ENCODE results near the gene BTBD16. TPM values are rescaled to one million over a fixed set of nuclear protein-coding genes. Genes with fewer than 3 reads are reported as not detected.
A peak's percentile ranks its signal among the peaks of the same experiment; 100 is the strongest.

BTBD16 gene
- polyA plus RNA-seq, 3 donors, result 0.36 to 0.95 (median 0.73) TPM

DNA sequence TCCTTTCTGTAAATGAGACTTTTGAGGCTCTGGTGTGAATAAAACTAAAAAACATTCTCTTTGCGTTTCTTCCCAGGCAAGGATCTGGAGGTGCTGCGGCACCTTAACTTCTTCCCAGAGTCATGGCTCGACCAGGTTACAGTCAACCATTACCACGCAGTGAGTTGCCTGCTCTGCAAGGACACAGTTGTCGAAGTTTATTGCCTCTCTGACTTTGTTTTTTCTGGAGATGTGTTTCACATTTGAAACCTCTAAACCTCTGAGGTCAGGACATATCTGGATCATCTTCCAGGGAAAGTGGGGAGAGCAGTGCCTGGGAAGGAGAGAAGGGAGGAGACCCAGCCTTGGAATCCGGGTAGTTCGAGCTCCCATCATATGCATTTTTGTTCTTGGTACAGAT, 60.0 kb downstream of the BTBD16 start:
- DNase-seq (ENCODE audit: extremely low read depth in 1 of 11, low read depth in 9 of 11, low spot score in 4 of 11), result no peak

DNA sequence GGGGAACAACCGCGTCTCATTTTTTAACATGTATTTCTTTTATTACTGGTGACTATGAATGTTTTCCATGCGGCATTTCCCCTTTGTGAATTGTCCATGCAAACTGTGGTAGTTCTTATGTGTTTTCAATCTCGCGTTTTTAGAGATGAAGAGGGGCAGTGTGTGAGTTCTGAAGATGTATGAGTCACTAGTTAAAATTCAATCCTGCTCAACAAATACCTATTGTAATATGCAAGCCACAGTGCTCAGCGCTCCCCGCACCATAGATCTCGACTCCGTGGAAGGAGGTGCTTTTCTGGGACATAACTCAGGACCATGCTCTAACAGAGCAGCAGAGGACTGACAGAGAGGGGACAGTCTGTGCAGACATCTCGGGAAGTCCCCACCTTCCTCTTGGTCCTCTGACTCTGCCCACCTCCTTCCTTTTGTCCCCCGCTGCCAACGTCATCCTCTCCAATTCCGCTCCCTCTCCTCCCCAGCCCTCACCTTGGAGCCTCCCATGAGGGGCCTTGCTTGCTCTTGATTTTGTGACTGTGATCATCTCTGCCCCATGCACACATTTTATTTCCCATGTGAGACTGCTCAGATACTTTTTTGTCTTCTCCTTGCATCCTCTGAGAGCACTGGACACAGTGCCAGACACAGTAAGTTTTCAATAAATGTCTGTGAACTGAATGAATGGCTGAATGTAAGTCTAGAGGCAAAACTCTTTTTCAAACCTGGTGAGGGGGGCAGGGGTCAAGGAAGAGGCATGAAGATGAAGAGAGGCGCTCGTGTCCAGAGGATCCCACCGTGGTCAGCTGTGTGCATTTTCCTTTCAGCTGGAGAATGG, 60.7 kb downstream of the BTBD16 start:
- no peak for DNase-seq (ENCODE audit: extremely low read depth in 1 of 11, low read depth in 9 of 11, low spot score in 4 of 11)

DNA sequence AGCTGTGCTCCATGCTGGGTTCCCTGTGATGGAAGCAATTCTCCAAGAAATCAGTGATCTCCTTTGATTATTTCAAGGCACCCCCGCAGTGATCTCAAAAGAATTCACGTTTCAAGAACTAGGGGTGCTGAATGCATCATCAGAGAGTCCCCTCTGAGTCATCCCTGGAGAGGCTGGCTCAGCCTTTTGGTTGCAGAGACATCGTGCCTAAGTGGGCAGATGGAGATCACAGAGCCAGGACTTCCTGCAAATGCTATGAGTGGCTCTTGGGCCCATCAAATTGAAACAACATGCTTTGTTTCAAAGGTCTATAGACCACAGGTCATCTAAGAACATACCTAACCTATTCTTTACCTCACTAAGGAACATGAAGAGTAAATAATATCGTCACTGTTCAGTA, 61.9 kb downstream of the BTBD16 start:
- no peak for DNase-seq (ENCODE audit: extremely low read depth in 1 of 11, low read depth in 9 of 11, low spot score in 4 of 11)

DNA sequence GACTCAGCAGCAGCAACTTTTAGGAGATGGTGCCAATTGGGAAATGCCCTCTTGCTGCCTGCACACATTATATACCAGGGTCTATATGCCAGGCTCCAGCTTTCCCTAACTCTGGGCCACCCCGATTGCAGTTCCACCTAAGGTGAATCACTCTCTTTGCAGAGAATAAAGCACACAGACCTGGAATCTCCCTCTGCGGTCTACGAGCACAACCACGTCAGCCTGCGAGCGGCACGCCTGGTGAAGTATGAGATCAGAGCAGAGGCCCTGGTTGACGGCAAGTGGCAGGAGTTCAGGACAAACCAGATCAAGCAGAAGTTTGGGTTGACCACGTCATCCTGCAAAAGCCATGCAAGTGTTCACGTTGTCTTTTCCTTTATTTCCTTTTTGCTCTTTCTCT, 65.2 kb downstream of the BTBD16 start:
- no peak for DNase-seq (ENCODE audit: extremely low read depth in 1 of 11, low read depth in 9 of 11, low spot score in 4 of 11)

DNA sequence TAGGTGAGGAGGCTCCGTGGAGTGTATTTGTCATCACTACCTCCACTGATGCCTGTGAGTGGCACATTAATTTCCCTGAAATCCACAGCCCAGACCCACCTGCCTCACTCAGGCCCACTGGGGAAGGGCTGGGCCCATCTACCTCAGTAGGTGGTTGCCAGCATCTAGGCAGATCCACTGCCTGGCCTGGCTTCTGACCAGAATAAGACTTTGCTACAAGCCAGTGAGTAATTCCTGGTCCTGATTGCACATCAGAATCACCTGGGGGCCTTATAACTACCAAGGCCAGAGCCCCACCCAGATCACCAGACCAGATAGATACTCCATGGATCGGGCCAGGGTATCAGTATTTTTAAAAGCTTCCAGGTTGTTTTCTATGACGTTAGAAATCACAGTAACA, 65.9 kb downstream of the BTBD16 start:
- no peak for DNase-seq (ENCODE audit: extremely low read depth in 1 of 11, low read depth in 9 of 11, low spot score in 4 of 11)

DNA sequence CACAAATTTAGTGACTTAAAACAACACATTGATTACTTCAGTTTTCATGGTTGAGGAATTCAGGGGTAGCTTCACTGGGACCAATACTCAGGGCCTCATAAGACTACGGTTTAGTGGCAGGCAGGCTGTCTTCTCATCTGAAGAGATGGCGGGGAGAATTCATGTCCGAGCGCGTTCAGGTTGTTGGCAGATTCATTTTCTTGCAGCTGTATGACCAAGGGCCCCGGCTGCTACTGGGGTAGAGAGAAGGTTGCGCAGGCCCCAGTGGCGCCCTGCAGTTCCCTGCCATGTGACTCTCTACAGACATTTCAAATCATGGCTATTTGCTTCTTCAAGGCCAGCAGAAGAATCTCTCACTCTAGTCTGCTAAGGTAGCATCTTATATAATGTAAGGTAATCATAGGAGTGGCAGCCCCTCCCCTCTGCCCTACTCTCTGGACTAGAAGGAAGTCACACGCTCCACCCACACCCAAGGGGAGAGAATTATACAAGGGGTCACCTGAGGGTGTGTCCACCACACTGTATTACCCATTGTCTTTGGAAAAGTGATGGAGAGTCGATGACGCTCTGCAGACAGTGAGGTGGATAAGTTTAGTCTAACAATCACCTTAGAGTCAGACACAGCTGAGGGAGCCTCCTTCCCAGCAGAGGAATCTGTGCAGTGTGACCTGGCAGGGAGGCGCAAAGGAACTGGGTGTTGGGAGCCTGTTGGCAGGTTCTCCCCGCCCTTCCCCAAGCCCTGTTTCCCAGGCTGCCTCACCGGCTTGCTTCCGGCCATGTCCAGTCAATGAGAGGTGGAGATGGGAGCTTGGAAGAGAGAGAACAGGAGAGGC, 67.7 kb downstream of the BTBD16 start:
- DNase-seq (ENCODE audit: extremely low read depth in 1 of 11, low read depth in 9 of 11, low spot score in 4 of 11), result no peak

DNA sequence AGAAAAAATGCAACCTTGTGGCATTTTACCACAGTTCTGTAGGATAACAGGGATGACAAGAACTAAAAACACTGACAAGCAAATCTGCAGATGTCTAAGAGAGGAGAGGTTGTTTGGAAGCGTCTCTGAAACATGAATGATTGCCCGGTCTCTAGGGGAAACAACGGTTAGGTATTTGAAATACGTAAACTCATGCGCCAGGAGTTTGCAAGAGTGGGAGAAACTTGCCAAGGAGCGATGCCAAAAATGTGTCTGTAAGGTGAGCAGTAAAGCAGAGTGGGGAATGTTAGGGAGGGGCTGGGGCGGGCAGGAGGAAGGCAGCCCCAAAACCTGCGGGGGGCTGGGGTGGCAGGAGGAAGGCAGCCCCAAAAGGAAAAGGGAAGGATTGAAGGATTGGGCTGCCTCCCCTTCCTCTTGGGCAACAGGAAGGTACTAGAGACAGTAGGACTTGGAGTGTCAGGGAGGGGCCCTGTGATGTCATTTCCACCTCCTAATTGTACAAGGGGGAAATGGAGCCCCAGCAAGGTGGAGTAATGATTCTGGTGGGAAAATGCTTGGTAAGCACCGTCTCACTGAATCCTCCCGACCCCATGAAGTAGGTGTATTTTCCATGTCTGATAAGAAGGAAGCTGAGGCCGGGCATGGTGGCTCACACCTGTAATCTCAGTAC, 70.2 kb downstream of the BTBD16 start:
- no peak for DNase-seq (ENCODE audit: extremely low read depth in 1 of 11, low read depth in 9 of 11, low spot score in 4 of 11)

DNA sequence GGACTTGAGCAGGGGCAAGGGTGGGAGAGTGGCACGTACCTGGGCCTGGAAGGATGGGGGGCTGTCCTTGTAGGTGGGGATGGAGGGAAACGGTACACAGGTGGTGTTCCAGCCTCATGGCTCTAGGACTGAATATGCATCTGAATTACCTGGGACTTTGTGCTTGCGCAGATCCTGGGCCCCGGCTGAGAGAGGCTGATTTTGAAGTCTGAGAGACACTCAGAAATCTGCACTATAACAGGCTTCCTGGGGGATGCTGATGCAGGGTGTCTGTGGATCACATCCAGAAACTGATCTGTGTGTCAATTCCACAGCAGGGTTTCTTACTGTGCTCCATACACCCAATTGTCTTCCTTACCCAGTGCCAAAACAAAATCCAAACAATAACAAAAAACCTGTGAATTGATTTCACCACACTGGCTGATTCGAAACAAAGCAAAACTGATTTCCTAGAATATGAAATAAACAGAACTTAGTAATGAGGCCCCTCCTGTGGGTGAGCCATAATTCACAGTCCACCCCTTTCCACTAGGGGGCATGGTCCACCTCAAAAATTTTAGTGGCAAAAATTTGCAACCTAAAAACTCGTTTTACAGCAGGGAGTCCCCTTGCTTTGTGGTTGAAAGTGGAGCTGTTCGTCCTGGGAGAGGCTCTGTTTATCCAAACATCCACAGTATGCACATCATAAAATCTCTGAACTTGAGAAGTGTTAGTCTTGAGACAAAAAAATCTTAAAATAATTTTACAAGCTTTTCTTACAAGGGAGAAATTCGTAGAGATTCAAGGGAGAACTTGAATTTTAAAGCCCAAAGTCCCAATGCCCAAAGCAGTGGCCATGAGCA, 71.4 kb downstream of the BTBD16 start:
- DNase-seq (ENCODE audit: extremely low read depth in 1 of 11, low read depth in 9 of 11, low spot score in 4 of 11), result peak in 6 of 11 donors; percentile 22 to 45 (median 30)

DNA sequence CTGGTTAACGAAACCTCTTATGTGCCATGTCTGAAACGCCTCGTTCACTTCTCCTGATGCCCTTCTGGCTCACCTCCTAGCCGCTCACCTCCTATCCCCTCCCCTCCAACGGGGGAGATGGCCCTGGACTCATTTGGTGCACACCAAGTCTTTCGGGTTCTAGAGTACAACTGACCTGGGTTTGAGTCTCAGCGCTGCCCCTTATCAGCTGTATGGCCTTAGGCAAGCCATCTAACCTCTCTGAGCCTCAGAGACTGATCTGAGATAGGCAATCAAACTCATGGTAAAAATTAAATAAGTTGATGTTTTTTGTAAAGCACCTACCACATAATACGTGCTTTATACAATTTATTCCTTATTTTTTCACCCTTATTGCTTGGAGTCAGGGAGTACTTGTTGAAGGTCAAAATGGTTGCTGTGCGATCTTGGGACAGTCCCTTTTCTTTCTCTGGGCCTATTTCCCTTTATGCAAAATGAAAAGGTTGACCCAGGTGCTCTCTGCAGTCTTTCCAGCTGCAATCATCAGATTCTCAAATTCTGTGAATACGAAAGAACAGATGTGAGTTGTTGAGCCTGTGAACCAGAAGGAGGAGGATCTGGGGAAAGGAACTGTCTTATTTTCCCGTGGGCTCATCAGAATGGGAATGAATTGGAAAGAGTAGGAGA, 72.2 kb downstream of the BTBD16 start:
- no peak for DNase-seq (ENCODE audit: extremely low read depth in 1 of 11, low read depth in 9 of 11, low spot score in 4 of 11)

DNA sequence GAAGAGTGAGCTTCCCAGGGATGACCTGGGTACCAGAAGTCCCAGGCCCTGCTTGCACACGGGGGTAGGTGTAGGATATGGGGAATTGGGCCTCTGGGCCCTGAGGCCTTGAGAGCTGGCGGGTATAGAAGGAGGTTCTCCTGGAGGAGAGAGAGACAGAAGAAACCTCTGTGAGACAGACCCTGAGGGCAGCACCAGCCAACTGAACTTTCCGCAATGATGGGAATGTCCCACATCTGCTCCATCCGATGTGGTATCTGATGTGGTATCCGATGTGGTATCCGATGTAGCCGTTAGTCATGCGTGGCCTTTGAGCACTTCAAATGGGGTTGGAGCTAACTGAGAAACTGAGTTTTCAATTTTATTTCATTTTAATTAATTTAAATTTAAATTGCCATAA, 72.8 kb downstream of the BTBD16 start:
- DNase-seq (ENCODE audit: extremely low read depth in 1 of 11, low read depth in 9 of 11, low spot score in 4 of 11), result no peak

DNA sequence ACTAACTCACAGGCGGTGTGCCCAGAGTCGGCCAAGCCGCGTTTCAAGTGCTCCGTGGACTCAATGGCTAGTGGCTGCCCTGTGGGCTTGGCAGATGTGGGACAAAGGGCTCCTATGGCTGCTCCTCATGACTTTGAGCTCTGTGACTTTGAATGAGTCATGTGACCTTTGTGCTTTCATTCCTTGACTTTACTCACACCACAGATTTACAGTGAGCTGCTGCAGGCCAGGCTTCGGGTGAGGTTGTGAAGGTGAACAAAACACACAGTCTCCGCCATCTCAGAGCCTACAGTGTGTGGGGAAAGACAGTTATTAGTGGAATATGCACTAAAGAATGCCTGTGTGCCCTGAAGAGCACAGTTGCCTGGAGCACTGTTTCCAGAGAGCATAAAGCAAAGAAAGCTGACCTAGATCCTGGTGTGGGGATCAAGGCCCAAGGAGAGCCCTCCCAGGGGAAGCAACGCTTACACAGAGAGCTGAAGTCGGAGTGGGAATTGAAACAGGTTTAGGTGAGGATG, 73.7 kb downstream of the BTBD16 start:
- peak in 1 of 11 donors; percentile 37 for DNase-seq (ENCODE audit: extremely low read depth in 1 of 11, low read depth in 9 of 11, low spot score in 4 of 11)

DNA sequence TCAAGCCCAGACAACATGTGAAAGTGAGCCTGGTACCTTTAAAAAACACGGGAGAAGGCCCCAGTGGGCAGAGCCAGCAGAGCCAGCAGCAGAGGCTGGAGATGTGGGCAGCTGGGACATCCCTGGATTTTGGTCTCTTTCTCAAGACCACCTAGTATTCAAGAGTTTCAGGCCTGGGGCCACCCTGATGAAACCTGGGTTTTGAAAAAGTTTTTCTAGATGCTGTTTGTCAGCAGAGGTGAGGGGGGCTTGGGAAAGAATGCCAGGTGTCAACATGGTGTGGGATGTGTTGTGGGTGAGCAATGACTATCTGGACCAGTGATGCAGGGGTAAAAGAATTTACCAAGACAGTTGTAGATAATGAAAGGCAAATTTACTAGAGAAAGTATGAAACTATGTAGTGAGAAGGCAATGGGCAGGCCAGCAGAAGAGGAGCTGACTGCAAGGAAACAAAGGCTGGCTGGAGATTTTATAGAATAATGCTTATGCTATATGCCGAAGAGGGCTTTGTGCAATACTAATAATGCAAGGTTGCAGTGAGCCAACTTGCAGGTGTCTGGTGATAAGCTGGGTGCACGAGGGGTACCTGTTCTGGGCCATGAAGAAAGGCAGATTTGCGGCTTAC, 75.3 kb downstream of the BTBD16 start:
- no peak for DNase-seq (ENCODE audit: extremely low read depth in 1 of 11, low read depth in 9 of 11, low spot score in 4 of 11)

DNA sequence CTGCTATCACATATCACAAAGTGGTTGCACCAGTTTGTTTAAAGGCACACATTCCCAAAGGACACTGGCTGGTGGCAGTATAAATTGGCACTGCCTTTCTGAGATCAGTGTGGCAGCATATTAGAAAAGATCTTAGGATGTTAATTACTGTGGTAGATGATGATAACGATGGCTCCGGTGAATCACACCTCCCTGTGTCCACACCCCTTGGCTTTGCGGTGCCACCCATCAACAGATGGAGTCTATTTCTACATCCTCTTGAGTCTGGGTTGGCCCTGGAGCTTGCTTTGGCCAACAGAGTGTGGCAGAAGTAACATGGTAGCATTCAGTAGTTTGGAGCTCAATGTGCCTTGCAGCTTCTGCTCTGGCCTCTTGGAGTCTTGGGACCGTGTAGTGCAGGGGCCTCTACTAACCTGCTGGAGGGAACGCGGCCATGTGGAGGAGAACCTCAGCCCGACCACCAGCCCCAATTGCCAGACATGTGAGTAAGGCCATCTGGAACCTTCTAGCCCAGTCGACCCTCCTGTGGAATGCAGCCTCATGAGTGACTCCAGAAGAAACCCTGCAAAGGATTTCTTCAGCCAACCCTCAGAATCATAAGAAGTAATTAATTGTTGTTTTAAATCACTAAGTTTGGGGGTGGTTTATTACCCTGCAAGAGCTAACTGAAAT, 76.2 kb downstream of the BTBD16 start:
- no peak for DNase-seq (ENCODE audit: extremely low read depth in 1 of 11, low read depth in 9 of 11, low spot score in 4 of 11)

DNA sequence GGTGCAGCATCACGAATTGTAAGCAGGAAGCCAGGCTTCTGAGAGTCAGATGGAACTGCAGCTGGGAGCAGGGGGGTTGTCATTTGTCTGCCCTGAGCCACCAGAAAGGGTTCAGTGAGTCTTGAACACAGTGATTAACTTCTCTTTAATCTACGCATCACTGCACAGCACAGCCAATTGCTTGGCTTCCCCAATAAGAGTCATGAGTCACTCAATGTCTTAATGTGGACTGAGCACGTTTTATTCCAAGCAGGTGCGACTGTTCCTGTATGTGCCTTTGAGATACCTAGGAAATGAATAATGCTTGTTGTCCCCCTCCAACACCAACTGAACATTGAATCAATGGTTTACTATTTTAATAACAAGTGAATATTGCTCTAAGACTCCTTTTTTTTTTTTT, 77.4 kb downstream of the BTBD16 start:
- peak in 10 of 11 donors; percentile 34 to 83 (median 56) for DNase-seq (ENCODE audit: extremely low read depth in 1 of 11, low read depth in 9 of 11, low spot score in 4 of 11)

DNA sequence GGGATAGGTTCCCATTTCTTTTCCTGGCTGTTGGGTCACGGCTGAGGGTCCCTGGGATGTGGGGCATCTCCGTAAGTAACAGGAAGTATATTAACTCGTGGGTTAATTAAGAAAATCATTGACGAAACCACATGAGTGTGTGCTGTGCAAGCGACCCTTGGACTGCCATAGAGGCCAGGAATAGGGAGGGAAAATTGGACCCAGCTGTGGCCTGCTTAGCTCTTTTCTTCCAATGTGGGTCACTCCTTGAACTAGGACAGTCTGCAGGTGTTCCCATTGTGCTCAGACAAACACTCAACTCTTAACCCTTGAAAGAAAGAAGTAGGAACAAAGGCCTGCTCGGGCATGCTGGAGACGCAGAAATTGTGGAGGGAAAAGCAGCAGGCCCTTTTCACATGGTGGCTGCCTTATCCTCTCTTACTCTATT, 77.9 kb downstream of the BTBD16 start:
- peak in 10 of 11 donors; percentile 39 to 80 (median 52) for DNase-seq (ENCODE audit: extremely low read depth in 1 of 11, low read depth in 9 of 11, low spot score in 4 of 11)

DNA sequence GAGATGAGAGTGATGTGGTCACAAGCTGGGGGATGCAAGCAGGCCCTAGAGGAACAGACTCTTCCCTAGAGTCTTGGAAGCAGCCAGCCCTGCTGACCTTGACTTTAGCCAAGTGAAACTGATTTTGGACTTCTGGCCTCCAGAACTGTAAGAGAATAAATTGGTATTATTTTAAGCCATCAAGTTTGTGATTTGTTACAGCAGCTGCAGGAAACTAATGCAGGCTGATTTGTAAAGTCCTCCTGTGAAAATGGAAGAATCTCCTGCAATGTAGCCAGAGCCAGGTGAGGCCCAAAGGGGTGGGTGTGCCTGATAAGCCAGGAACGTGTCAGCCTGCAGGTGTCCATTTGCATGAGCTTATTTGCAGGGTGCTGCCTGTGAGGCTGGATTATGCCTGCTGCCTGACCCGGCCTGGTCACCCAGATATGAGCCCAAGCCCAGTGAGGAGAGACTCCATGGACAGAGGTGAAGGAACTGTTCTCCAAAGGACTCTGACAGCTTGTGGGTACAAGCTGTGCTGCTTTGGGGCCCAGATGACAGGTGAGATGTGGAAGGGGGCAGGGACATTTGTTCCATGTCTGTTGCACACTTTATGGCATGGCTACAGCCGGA, 78.8 kb downstream of the BTBD16 start:
- DNase-seq (ENCODE audit: extremely low read depth in 1 of 11, low read depth in 9 of 11, low spot score in 4 of 11), result no peak

DNA sequence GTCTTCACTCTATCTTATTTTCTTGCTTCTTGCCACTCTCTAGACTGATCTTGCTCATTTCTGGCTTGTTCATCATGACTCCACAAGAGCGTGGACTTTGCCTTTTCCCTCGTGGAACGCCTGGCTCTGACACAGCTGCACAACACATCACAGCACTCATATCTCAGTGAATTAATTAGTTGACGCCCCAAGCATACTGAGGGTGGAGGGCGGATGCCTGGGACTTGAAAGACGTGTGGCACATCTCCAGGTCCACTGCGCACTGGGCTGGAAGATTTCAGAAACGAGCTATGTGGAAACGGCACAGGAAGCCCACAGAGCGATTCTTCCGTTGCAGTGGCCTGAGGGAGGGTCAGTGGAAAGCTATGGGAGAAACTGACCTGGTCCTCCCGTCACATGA, 79.8 kb downstream of the BTBD16 start:
- no peak for DNase-seq (ENCODE audit: extremely low read depth in 1 of 11, low read depth in 9 of 11, low spot score in 4 of 11)
